GM18951 (cell line): ENCODE results near the gene GPR55.

Source experiments
- POLR2A ChIP-seq: IDR thresholded peaks from 4 replicates; pipeline ENCODE4 v1.6.1; 2011; ENCODE audit warnings: mild to moderate bottlenecking; ENCODE audit not compliant: insufficient read length, insufficient read depth; ENCODE audit errors: extremely low read depth
- in situ Hi-C: fragments of 300-500 bp; cut with MboI; formaldehyde crosslinking; loops from one replicate; pipeline ENCODE4 v1.12.0; 2022; ENCODE audit warnings: low sequenced_read_pairs, mixed read lengths, inconsistent platforms; ENCODE audit not compliant: unreplicated experiment

Gene GPR55

GRCh38 chr2:230946429-230947234 is 21.6 kb upstream of the GPR55 start:
- in situ Hi-C loops, result no loop called here
- TF ChIP-seq POLR2A, result peak; percentile 25

GRCh38 chr2:230944757-230945372 is 19.8 kb upstream of the GPR55 start:
- in situ Hi-C loops, result no loop called here
- no peak for TF ChIP-seq POLR2A

- TF ChIP-seq POLR2A, result peak; percentile 53
- in situ Hi-C loops, result no loop called here
Measured at GRCh38 chr2:230944123-230944653, 19.1 kb upstream of the GPR55 start.

- peak; percentile 67 for TF ChIP-seq POLR2A
- in situ Hi-C loops, result no loop called here
Measured at GRCh38 chr2:230942920-230943896, 18.2 kb upstream of the GPR55 start.

GRCh38 chr2:230942371-230942770 is 17.3 kb upstream of the GPR55 start:
- in situ Hi-C loops, result no loop called here
- no peak for TF ChIP-seq POLR2A

- in situ Hi-C loops, result no loop called here
- no peak for TF ChIP-seq POLR2A
Measured at GRCh38 chr2:230941202-230942180, 16.4 kb upstream of the GPR55 start.

- in situ Hi-C loops, result no loop called here
- TF ChIP-seq POLR2A, result no peak
Measured at GRCh38 chr2:230940471-230940815, 15.4 kb upstream of the GPR55 start.

GRCh38 chr2:230939691-230940470 is 14.8 kb upstream of the GPR55 start:
- no peak for TF ChIP-seq POLR2A
- in situ Hi-C loops, result no loop called here

GRCh38 chr2:230939066-230939591 is 14.1 kb upstream of the GPR55 start:
- in situ Hi-C loops, result no loop called here

GRCh38 chr2:230938516-230939065 is 13.5 kb upstream of the GPR55 start:
- in situ Hi-C loops, result no loop called here

More at GRCh38 chr2:230939066-230939591, 14.1 kb upstream of the GPR55 start:
- TF ChIP-seq POLR2A, result no peak

GRCh38 chr2:230938098-230938497 is 13.1 kb upstream of the GPR55 start:
- in situ Hi-C loops, result no loop called here

More at GRCh38 chr2:230938516-230939065, 13.5 kb upstream of the GPR55 start:
- no peak for TF ChIP-seq POLR2A

More at GRCh38 chr2:230938098-230938497, 13.1 kb upstream of the GPR55 start:
- TF ChIP-seq POLR2A, result no peak
